A549 (cell line): Measurements from ENCODE around the gene STARD3NL. TPM values are rescaled to one million over a fixed set of nuclear protein-coding genes. Genes with fewer than 3 reads are reported as not detected.

Experiments
- ATAC-seq, 2 experiments: fragments of 200-7000 bp in 1 of 2; fragments of >200 bp in 1 of 2; cut with Nextera tagmentation in 1 of 2; cut with Tn5 transposase in 1 of 2; 3 replicates each; pipeline versions ENCODE4 v1.8.0 to v1.9.1; 2018 to 2020; ENCODE audit warnings: mild to moderate bottlenecking in 1 of 2, moderate library complexity in 1 of 2
- CTCF ChIA-PET: fragments of 300-600 bp; sonication (Branson Sonifier 250); formaldehyde crosslinking; extraction: SDS; loops from one replicate; lab custom pipeline; 2021; ENCODE audit warnings: antibody characterized with exemption, inconsistent platforms; lab: Yijun Ruan, JAX
- POLR2A ChIA-PET: fragments of 350-600 bp; formaldehyde crosslinking; extraction: SDS; loops from one replicate; lab custom pipeline; 2021; ENCODE audit warnings: antibody characterized with exemption, inconsistent platforms; lab: Yijun Ruan, JAX
- DNase-seq, 2 experiments: peaks; one replicate each; pipeline versions ENCODE4 v3.0.0 to v3.0.0-alpha.2; 2011 to 2016; ENCODE audit warnings: low read depth in 1 of 2, low spot score in 1 of 2
- FAIRE-seq: peaks from 2 replicates; lab custom pipeline; 2011; peaks lifted over from hg19 to GRCh38; lab: Jason Lieb, UNC
- H3K27ac ChIP-seq, 2 experiments: fragments of >200 bp; sonication (Bioruptor Twin); formaldehyde crosslinking; 3 replicates each; pipeline ENCODE4 v1.5.1; 2016 to 2017
- H3K4me1 ChIP-seq: fragments of >200 bp; sonication (Bioruptor Twin); formaldehyde crosslinking; 3 replicates; pipeline ENCODE4 v1.6.1; 2016
- H3K4me2 ChIP-seq: fragments of >200 bp; sonication (Bioruptor Twin); formaldehyde crosslinking; 3 replicates; pipeline ENCODE4 v1.6.1; 2016
- H3K4me3 ChIP-seq: fragments of >200 bp; sonication (Bioruptor Twin); formaldehyde crosslinking; 3 replicates; pipeline ENCODE4 v1.5.1; 2016
- H3K9me3 ChIP-seq: fragments of >200 bp; sonication (Bioruptor Twin); formaldehyde crosslinking; 3 replicates; pipeline ENCODE4 v1.6.1; 2016
- BHLHE40 ChIP-seq: IDR thresholded peaks from 2 replicates; pipeline ENCODE4 v1.6.1; 2012; ENCODE audit warnings: low read depth, low read length, inconsistent platforms
- CHD2 ChIP-seq: fragments of 150-350 bp; IDR thresholded peaks from 2 replicates; pipeline ENCODE4 v1.6.1; 2014; ENCODE audit warnings: low read length; ENCODE audit not compliant: partially characterized antibody
- EHF ChIP-seq: fragments of 250-450 bp; sonication (Bioruptor Pico); IDR thresholded peaks from 2 replicates; pipeline ENCODE4 v1.5.0; 2020; ENCODE audit warnings: mild to moderate bottlenecking
- HDAC2 ChIP-seq: fragments of 200-600 bp; sonication (generic); IDR thresholded peaks from 2 replicates; pipeline ENCODE4 v1.6.1; 2016
- HEYL ChIP-seq: fragments of 250-450 bp; sonication (Bioruptor Pico); IDR thresholded peaks from 2 replicates; pipeline ENCODE4 v1.8.0; 2021; ENCODE audit warnings: mild to moderate bottlenecking, moderate library complexity
- HOXA7 ChIP-seq: fragments of 250-450 bp; sonication (Bioruptor Pico); IDR thresholded peaks from 2 replicates; pipeline ENCODE4 v1.5.0; 2020; ENCODE audit warnings: mild to moderate bottlenecking, moderate library complexity
- HOXB13 ChIP-seq: fragments of 250-450 bp; sonication (Bioruptor Pico); IDR thresholded peaks from 2 replicates; pipeline ENCODE4 v1.5.0; 2020; ENCODE audit warnings: low read depth, mild to moderate bottlenecking, moderate library complexity
- HOXB5 ChIP-seq: fragments of 250-450 bp; sonication (Bioruptor Pico); IDR thresholded peaks from 2 replicates; pipeline ENCODE4 v1.5.0; 2020; ENCODE audit warnings: mild to moderate bottlenecking, moderate library complexity
- JUN ChIP-seq, 2 experiments: fragments of >200 bp; sonication (Bioruptor Twin); formaldehyde crosslinking; IDR thresholded peaks; 2 replicates in 1 of 2; 3 replicates in 1 of 2; pipeline ENCODE4 v1.6.1; 2016 to 2017
- JUNB ChIP-seq: fragments of >200 bp; sonication (Bioruptor Twin); formaldehyde crosslinking; IDR thresholded peaks from 2 replicates; pipeline ENCODE4 v1.6.1; 2016
- NPAS2 ChIP-seq: fragments of 250-450 bp; sonication (Bioruptor Pico); IDR thresholded peaks from 2 replicates; pipeline ENCODE4 v1.8.0; 2022; ENCODE audit warnings: mild to moderate bottlenecking, moderate library complexity, borderline replicate concordance
- NR3C1 ChIP-seq: fragments of >200 bp; sonication (Bioruptor Twin); formaldehyde crosslinking; IDR thresholded peaks from 3 replicates; pipeline ENCODE4 v1.6.1; 2017
- PBX3 ChIP-seq: IDR thresholded peaks from 2 replicates; pipeline ENCODE4 v1.6.1; 2012
- RAD21 ChIP-seq, 2 experiments: fragments of >200 bp in 1 of 2; sonication (Bioruptor Twin) in 1 of 2; formaldehyde crosslinking in 1 of 2; IDR thresholded peaks in 1 of 2; conservative IDR thresholded peaks in 1 of 2; 2 replicates in 1 of 2; 3 replicates in 1 of 2; pipeline ENCODE4 v1.6.1; 2012 to 2018; ENCODE audit warnings: inconsistent platforms in 1 of 2
- RARB ChIP-seq: fragments of 250-450 bp; sonication (Bioruptor Pico); IDR thresholded peaks from 2 replicates; pipeline ENCODE4 v1.8.0; 2021; ENCODE audit warnings: mild to moderate bottlenecking, moderate library complexity
- SMC3 ChIP-seq: fragments of >200 bp; sonication (Bioruptor Twin); formaldehyde crosslinking; IDR thresholded peaks from 3 replicates; pipeline ENCODE4 v1.6.1; 2018; ENCODE audit warnings: inconsistent platforms
- ZSCAN20 ChIP-seq: fragments of 250-450 bp; sonication (Bioruptor Pico); IDR thresholded peaks from 2 replicates; pipeline ENCODE4 v1.8.0; 2022; ENCODE audit warnings: mild to moderate bottlenecking, moderate library complexity
- WGBS: methylation state at CpG from one replicate; pipeline ENCODE4 v1.1.6; 2017; ENCODE audit errors: missing lambda C conversion rate; 5-methylcytosine and 5-hydroxymethylcytosine counted together
- polyA plus RNA-seq, 4 experiments: library from polyadenylated mRNA; depleted of rRNA in 3 of 4; stranded (reverse); fragments of >200 nt; fragmentation: RNase III in 1 of 4; extraction: RNeasy Plus Mini Kit Qiagen cat#74134 plus additional on column Dnase treatment in 1 of 4; gene quantifications; 2 replicates in 3 of 4; 3 replicates in 1 of 4; pipeline ENCODE4 v1.2.3, GENCODE V29; 2011 to 2017
- TF ChIP-seq, protein P1 (sequence below): fragments of >200 bp; sonication (Bioruptor Twin); formaldehyde crosslinking; IDR thresholded peaks from 3 replicates; pipeline ENCODE4 v1.5.1; 2016
- TF ChIP-seq, protein P2 (sequence below): fragments of >200 bp; sonication (Bioruptor Twin); formaldehyde crosslinking; IDR thresholded peaks from 2 replicates; pipeline ENCODE4 v1.6.1; 2016
- TF ChIP-seq, protein P3 (sequence below): fragments of >200 bp; sonication (Bioruptor Twin); formaldehyde crosslinking; IDR thresholded peaks from 3 replicates; pipeline ENCODE4 v1.6.1; 2016

STARD3NL gene
- polyA plus RNA-seq, 2 of the 4 experiments (the other 2 are of a cell fraction), result 57.9 to 104 TPM

- ATAC-seq (peak; percentile 81 to 84; a peak in 5 of 6 replicates), FAIRE-seq (peak; percentile 84), DNase-seq (peak; percentile 48 to 67)
- POLR2A ChIA-PET, result interaction anchor here (1.2 kb wide), 1 partner anchor 45 kb away, joined by 4 read pairs; the partner anchor contains the start of gene STARD3NL
- TF ChIP-seq SMC3 (peak; percentile 71), RAD21 (conservative IDR thresholded peaks at IDR 0.05 in 1 of 2, IDR thresholded peaks at IDR 0.05 in 1 of 2) (peak; percentile 89 to 90), NR3C1 (no peak)
- TF ChIP-seq, protein P1, sequence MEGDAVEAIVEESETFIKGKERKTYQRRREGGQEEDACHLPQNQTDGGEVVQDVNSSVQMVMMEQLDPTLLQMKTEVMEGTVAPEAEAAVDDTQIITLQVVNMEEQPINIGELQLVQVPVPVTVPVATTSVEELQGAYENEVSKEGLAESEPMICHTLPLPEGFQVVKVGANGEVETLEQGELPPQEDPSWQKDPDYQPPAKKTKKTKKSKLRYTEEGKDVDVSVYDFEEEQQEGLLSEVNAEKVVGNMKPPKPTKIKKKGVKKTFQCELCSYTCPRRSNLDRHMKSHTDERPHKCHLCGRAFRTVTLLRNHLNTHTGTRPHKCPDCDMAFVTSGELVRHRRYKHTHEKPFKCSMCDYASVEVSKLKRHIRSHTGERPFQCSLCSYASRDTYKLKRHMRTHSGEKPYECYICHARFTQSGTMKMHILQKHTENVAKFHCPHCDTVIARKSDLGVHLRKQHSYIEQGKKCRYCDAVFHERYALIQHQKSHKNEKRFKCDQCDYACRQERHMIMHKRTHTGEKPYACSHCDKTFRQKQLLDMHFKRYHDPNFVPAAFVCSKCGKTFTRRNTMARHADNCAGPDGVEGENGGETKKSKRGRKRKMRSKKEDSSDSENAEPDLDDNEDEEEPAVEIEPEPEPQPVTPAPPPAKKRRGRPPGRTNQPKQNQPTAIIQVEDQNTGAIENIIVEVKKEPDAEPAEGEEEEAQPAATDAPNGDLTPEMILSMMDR, result peak; percentile 95
- Histone ChIP-seq H3K27ac (no peak overlapping the region), H3K4me1 (peaks cover 4% of the 10 kb centered on the region; the same call in 2 of the 3 replicates), H3K9me3 (no peaks in the 10 kb centered on the region), H3K4me3 (no peak overlapping the region), H3K4me2 (no peak overlapping the region)
- WGBS, result 63% methylated on average over 5 of the region's 5 CpGs
- CTCF ChIA-PET, result interaction anchor here (0.7 to 5.0 kb wide), 30 partner anchors 11 to 1392 kb away, joined by 3 to 47 read pairs (median 4); partner anchors contain the start of genes EPDR1, SFRP4 and STARD3NL
Measured at GRCh38 chr7:38222481-38223096, 44.5 kb downstream of the STARD3NL start.

GRCh38 chr7:38223306-38223705, 45.3 kb downstream of the STARD3NL start:
- DNase-seq, result no peak
- Histone ChIP-seq H3K4me3 (no peak overlapping the region), H3K9me3 (no peaks in the 10 kb centered on the region), H3K4me1 (no peaks in the 10 kb centered on the region), H3K27ac (no peak overlapping the region), H3K4me2 (no peak overlapping the region)
- FAIRE-seq, result no peak
- ChIA-PET CTCF (interaction anchor here (0.8 to 5.0 kb wide), 26 partner anchors 11 to 327 kb away, joined by 3 to 47 read pairs (median 5); partner anchors contain the start of genes SFRP4 and STARD3NL), POLR2A (interaction anchor here (1.2 kb wide), 1 partner anchor 45 kb away, joined by 4 read pairs; the partner anchor contains the start of gene STARD3NL)
- ATAC-seq, result no peak
- 85% methylated on average over 2 of the region's 2 CpGs for WGBS
- TF ChIP-seq BHLHE40, result no peak

GRCh38 chr7:38224392-38224791, 46.3 kb downstream of the STARD3NL start:
- no peak for DNase-seq
- no peak for FAIRE-seq
- WGBS, result 88% methylated on average over 5 of the region's 5 CpGs
- no peak overlapping the region for H3K4me2 ChIP-seq
- CTCF ChIA-PET, result interaction anchor here (1.6 kb wide), 1 partner anchor 95 kb away, joined by 3 read pairs; no protein-coding TSS in a partner anchor
- no peak overlapping the region for H3K27ac ChIP-seq
- no peak overlapping the region for H3K4me3 ChIP-seq
- TF ChIP-seq HEYL (CRISPR knock-in tag), result no peak
- no peak for TF ChIP-seq SMC3
- TF ChIP-seq NPAS2 (CRISPR knock-in tag), result no peak
- TF ChIP-seq CHD2, result no peak
- no peak for TF ChIP-seq HDAC2
- TF ChIP-seq PBX3, result no peak
- no peak for TF ChIP-seq EHF (CRISPR knock-in tag)
- no peak for TF ChIP-seq HOXA7
- TF ChIP-seq JUN (IDR thresholded peaks at IDR 0.05), result no peak
- TF ChIP-seq, protein P2, sequence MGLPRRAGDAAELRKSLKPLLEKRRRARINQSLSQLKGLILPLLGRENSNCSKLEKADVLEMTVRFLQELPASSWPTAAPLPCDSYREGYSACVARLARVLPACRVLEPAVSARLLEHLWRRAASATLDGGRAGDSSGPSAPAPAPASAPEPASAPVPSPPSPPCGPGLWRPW, result no peak
- no peak for TF ChIP-seq RARB (CRISPR knock-in tag)
- TF ChIP-seq HOXB5 (CRISPR knock-in tag), result no peak
- no peak for TF ChIP-seq HOXB13 (CRISPR knock-in tag)
- TF ChIP-seq ZSCAN20 (CRISPR knock-in tag), result no peak
- TF ChIP-seq, protein P3, sequence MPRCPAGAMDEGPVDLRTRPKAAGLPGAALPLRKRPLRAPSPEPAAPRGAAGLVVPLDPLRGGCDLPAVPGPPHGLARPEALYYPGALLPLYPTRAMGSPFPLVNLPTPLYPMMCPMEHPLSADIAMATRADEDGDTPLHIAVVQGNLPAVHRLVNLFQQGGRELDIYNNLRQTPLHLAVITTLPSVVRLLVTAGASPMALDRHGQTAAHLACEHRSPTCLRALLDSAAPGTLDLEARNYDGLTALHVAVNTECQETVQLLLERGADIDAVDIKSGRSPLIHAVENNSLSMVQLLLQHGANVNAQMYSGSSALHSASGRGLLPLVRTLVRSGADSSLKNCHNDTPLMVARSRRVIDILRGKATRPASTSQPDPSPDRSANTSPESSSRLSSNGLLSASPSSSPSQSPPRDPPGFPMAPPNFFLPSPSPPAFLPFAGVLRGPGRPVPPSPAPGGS, result no peak
- TF ChIP-seq JUNB, result no peak
- TF ChIP-seq, all 56 proteins: peak for 0
- no peaks in the 10 kb centered on the region for H3K4me1 ChIP-seq
- H3K9me3 ChIP-seq, result no peaks in the 10 kb centered on the region
- ATAC-seq, result no peak
- POLR2A ChIA-PET, result no interaction called here
